SK-N-SH (cell line): ENCODE measurements around the gene CDH4. TPM values are rescaled to one million over a fixed set of nuclear protein-coding genes. Genes with fewer than 3 reads are reported as not detected.

Source experiments
- CTCF ChIA-PET: fragments of 300-600, 350-600 bp; formaldehyde crosslinking; extraction: SDS; loops from one replicate; lab custom pipeline; 2021; lab: Yijun Ruan, JAX
- POLR2A ChIA-PET: fragments of 350-600 bp; sonication (Branson Sonifier 250); formaldehyde crosslinking; extraction: SDS; loops from one replicate; lab custom pipeline; 2020; ENCODE audit warnings: antibody characterized with exemption, inconsistent platforms; lab: Yijun Ruan, JAX
- DNase-seq: peaks from one replicate; pipeline ENCODE4 v3.0.0; 2012
- H2AFZ ChIP-seq: fragments of 200-600 bp; sonication (generic); 2 replicates; pipeline ENCODE4 v1.8.1; 2016; ENCODE audit warnings: antibody characterized with exemption, mild to moderate bottlenecking, low read depth
- H3F3A ChIP-seq: fragments of 200-600 bp; sonication (generic); replicated peaks from 2 replicates; pipeline ENCODE3; 2016; ENCODE audit warnings: antibody characterized with exemption, mild to moderate bottlenecking; ENCODE audit not compliant: insufficient read depth
- H3K27ac ChIP-seq, 2 experiments: fragments of 200-500 bp in 1 of 2; fragments of 200-600 bp in 1 of 2; sonication (Bioruptor generic) in 1 of 2; sonication (generic), shearing (Covaris generic) in 1 of 2; 2 replicates each; pipeline versions ENCODE4 v1.5.1 to v1.6.1; 2014 to 2016; ENCODE audit warnings: low read depth in 2 of 2, inconsistent platforms in 1 of 2, low read length in 1 of 2, mild to moderate bottlenecking in 1 of 2, mixed read lengths in 1 of 2
- H3K27me3 ChIP-seq: fragments of 200-600 bp; sonication (generic), shearing (Covaris generic); 2 replicates; pipeline ENCODE4 v1.6.1; 2016; ENCODE audit warnings: mixed run types; ENCODE audit not compliant: insufficient read depth
- H3K36me3 ChIP-seq, 2 experiments: fragments of 200-500 bp in 1 of 2; fragments of 200-600 bp in 1 of 2; sonication (Bioruptor generic) in 1 of 2; sonication (generic) in 1 of 2; replicated peaks in 1 of 2; 2 replicates each; pipeline versions ENCODE3 to v1.5.1; 2014 to 2016; ENCODE audit warnings: low read length in 1 of 2, mild to moderate bottlenecking in 1 of 2; ENCODE audit not compliant: insufficient read depth in 2 of 2, control insufficient read depth in 1 of 2
- H3K4me1 ChIP-seq, 2 experiments: fragments of 200-500 bp in 1 of 2; fragments of 200-600 bp in 1 of 2; sonication (Bioruptor generic) in 1 of 2; sonication (generic), shearing (Covaris generic) in 1 of 2; 2 replicates each; pipeline versions ENCODE4 v1.5.1 to v1.6.1; 2014 to 2016; ENCODE audit warnings: low read depth in 1 of 2, low read length in 1 of 2, mixed run types in 1 of 2; ENCODE audit not compliant: insufficient read depth in 2 of 2, control insufficient read depth in 1 of 2
- H3K4me2 ChIP-seq: fragments of 200-600 bp; sonication (generic), shearing (Covaris generic); 2 replicates; pipeline ENCODE4 v1.6.1; 2017; ENCODE audit warnings: mixed run types
- H3K4me3 ChIP-seq, 2 experiments: fragments of 200-500 bp in 1 of 2; fragments of 200-600 bp in 1 of 2; sonication (Bioruptor generic) in 1 of 2; sonication (generic), shearing (Covaris generic) in 1 of 2; 2 replicates each; pipeline versions ENCODE4 v1.5.1 to v1.8.1; 2014 to 2016; ENCODE audit warnings: low read depth in 2 of 2, inconsistent platforms in 1 of 2, low read length in 1 of 2, mild to moderate bottlenecking in 1 of 2, mixed read lengths in 1 of 2, moderate library complexity in 1 of 2
- H3K79me2 ChIP-seq: fragments of 200-600 bp; sonication (generic); 2 replicates; pipeline ENCODE4 v1.8.1; 2017; ENCODE audit warnings: mild to moderate bottlenecking; ENCODE audit not compliant: insufficient read depth
- H3K9ac ChIP-seq: fragments of 200-600 bp; sonication (generic); 2 replicates; pipeline ENCODE4 v1.6.1; 2017; ENCODE audit warnings: mixed run types
- H3K9me2 ChIP-seq: fragments of 200-600 bp; sonication (generic); 2 replicates; pipeline ENCODE4 v1.6.1; 2017; ENCODE audit warnings: mixed run types
- H3K9me3 ChIP-seq: fragments of 200-600 bp; sonication (generic); 2 replicates; pipeline ENCODE4 v1.6.1; 2017; ENCODE audit warnings: mixed run types, mild to moderate bottlenecking, moderate library complexity
- H4K20me1 ChIP-seq: fragments of 200-600 bp; sonication (generic); 2 replicates; pipeline ENCODE4 v1.6.1; 2017; ENCODE audit warnings: mild to moderate bottlenecking, mixed run types; ENCODE audit not compliant: insufficient read depth
- CTCF ChIP-seq: fragments of 200-600 bp; sonication (generic); IDR thresholded peaks from 2 replicates; pipeline ENCODE4 v1.6.1; 2017; ENCODE audit warnings: antibody characterized with exemption, mild to moderate bottlenecking, moderate library complexity
- EP300 ChIP-seq, 2 experiments: IDR thresholded peaks; 2 replicates each; pipeline versions ENCODE4 v1.4.0 to v1.6.1; 2012; ENCODE audit warnings: borderline replicate concordance in 1 of 2, low read depth in 1 of 2, low read length in 1 of 2
- FOSL2 ChIP-seq: IDR thresholded peaks from 2 replicates; pipeline ENCODE4 v1.4.0; 2012; ENCODE audit warnings: low read depth, mild to moderate bottlenecking, moderate library complexity, borderline replicate concordance
- IRF3 ChIP-seq: fragments of 150-350 bp; IDR thresholded peaks from 2 replicates; pipeline ENCODE4 v1.6.1; 2016; ENCODE audit warnings: mild to moderate bottlenecking, low read depth, low read length
- PBX3 ChIP-seq: IDR thresholded peaks from 2 replicates; pipeline ENCODE4; 2012
- POLR2AphosphoS5 ChIP-seq: IDR thresholded peaks from 2 replicates; pipeline ENCODE4 v1.6.1; 2012; ENCODE audit warnings: low read depth, low read length
- SMC3 ChIP-seq: IDR thresholded peaks from 2 replicates; pipeline ENCODE4 v1.6.1; 2012; ENCODE audit warnings: low read depth, low read length, improper control_type of control experiment
- TEAD4 ChIP-seq: IDR thresholded peaks from 2 replicates; pipeline ENCODE4 v1.4.0; 2012; ENCODE audit warnings: mild to moderate bottlenecking, borderline replicate concordance; ENCODE audit not compliant: insufficient read depth
- USF1 ChIP-seq: IDR thresholded peaks from 2 replicates; pipeline ENCODE4 v1.4.0; 2012; ENCODE audit warnings: low read depth, borderline replicate concordance
- USF2 ChIP-seq: fragments of 150-350 bp; IDR thresholded peaks from 2 replicates; pipeline ENCODE4 v1.6.1; 2017; ENCODE audit warnings: antibody characterized with exemption, low read length, low read depth, borderline replicate concordance
- WGBS: methylation state at CpG from one replicate; pipeline ENCODE4 v1.1.6; 2017; ENCODE audit warnings: low lambda C conversion rate; 5-methylcytosine and 5-hydroxymethylcytosine counted together
- polyA plus RNA-seq, 3 experiments: library from polyadenylated mRNA; depleted of rRNA; stranded (reverse); fragments of >200 nt; gene quantifications; 2 replicates each; pipeline ENCODE4 v1.2.3, GENCODE V29; 2012

The CDH4 gene
- polyA plus RNA-seq, 1 of the 3 experiments (the other 2 are of a cell fraction): not detected

- 53% methylated on average over 9 of the region's 14 CpGs for WGBS
- no peak overlapping the region for H3K27ac ChIP-seq
Measured at GRCh38 chr20:61685462-61685861, 433.4 kb downstream of the CDH4 start.

More at GRCh38 chr20:61685462-61685861, 433.4 kb downstream of the CDH4 start:
- Histone ChIP-seq H4K20me1 (no peaks in the 10 kb centered on the region), H3K27me3 (no peaks in the 10 kb centered on the region), H3K9ac (no peak overlapping the region), H3K9me2 (no peaks in the 10 kb centered on the region), H3F3A (no peaks in the 10 kb centered on the region), H2AFZ (no peak overlapping the region), H3K9me3 (no peaks in the 10 kb centered on the region), H3K4me3 (no peak overlapping the region), H3K36me3 (no peaks in the 10 kb centered on the region), H3K4me1 (no peaks in the 10 kb centered on the region), H3K79me2 (no peaks in the 10 kb centered on the region), H3K4me2 (no peak overlapping the region)
- ChIA-PET CTCF (no interaction called here), POLR2A (no interaction called here)
- no peak for DNase-seq
- TF ChIP-seq FOSL2: no peak
- TF ChIP-seq PBX3: no peak
- TF ChIP-seq POLR2AphosphoS5: no peak
- TF ChIP-seq CTCF: no peak
- TF ChIP-seq TEAD4: no peak
- TF ChIP-seq SMC3: no peak
- no peak for TF ChIP-seq IRF3
- TF ChIP-seq USF1: no peak
- TF ChIP-seq EP300 (IDR thresholded peaks at IDR 0.05; ENCODE audit: borderline replicate concordance in 1 of 2, low read depth in 1 of 2, low read length in 1 of 2): no peak
- no peak for TF ChIP-seq USF2
